ENCODE data around the gene SERINC2. TPM values are rescaled to one million over a fixed set of nuclear protein-coding genes. Genes with fewer than 3 reads are reported as not detected.

SERINC2 gene
- total and polyA plus RNA-seq, 2 of the 4 experiments (the other 2 are of a cell fraction), result 2.0 to 59.5 TPM

- Histone ChIP-seq H4K5ac (ENCODE audit: low read depth, low read length) (no peak overlapping the region), H3K36me3 (ENCODE audit: control insufficient read depth, insufficient read depth, low read length) (no peaks in the 10 kb centered on the region), H4K20me1 (ENCODE audit: insufficient read depth, low read length) (no peaks in the 10 kb centered on the region), H2AK9ac (replicated peaks; ENCODE audit: low read depth, low read length, poor library complexity) (no peak overlapping the region), H3K4ac (ENCODE audit: low read depth, low read length) (no peak overlapping the region), H4K8ac (ENCODE audit: low read depth in 2 of 2, low read length in 2 of 2) (no peak overlapping the region), H2BK15ac (ENCODE audit: low read depth, low read length) (no peak overlapping the region), H3K23ac (ENCODE audit: low read depth, low read length) (no peak overlapping the region), H3K4me2 (ENCODE audit: low read depth, low read length) (no peak overlapping the region), H3K9me1 (ENCODE audit: insufficient read depth, low read length) (no peaks in the 10 kb centered on the region), H3K79me1 (ENCODE audit: low read depth in 1 of 2, low read length in 2 of 2) (no peaks in the 10 kb centered on the region), H2AK5ac (ENCODE audit: low read depth, low read length) (no peak overlapping the region), H3K9ac (ENCODE audit: low read depth, low read length) (no peak overlapping the region), H3K9me3 (ENCODE audit: control insufficient read depth, insufficient read depth, low read length) (peaks cover 10% of the 10 kb centered on the region), H3K4me3 (ENCODE audit: insufficient read depth, low read depth, low read length) (no peak overlapping the region), H3K14ac (replicated peaks; ENCODE audit: low read depth, low read length) (no peak overlapping the region), H3K56ac (ENCODE audit: extremely low read depth, insufficient read depth, low read length) (no peak overlapping the region), H3K4me1 (ENCODE audit: control insufficient read depth, insufficient read depth, low read length) (no peaks in the 10 kb centered on the region), H2AFZ (replicated peaks; ENCODE audit: low read length, poor library complexity) (no peak overlapping the region), H2BK20ac (ENCODE audit: low read depth, low read length) (no peak overlapping the region), H3K18ac (ENCODE audit: low read depth, low read length) (no peak overlapping the region), H2BK120ac (ENCODE audit: low read depth, low read length) (no peak overlapping the region), H4K91ac (ENCODE audit: insufficient read depth, low read depth, low read length) (no peak overlapping the region), H3K27me3 (ENCODE audit: control insufficient read depth, insufficient read depth, low read length) (peaks cover 20% of the 10 kb centered on the region), H2BK5ac (ENCODE audit: low read depth, low read length, poor library complexity, severe bottlenecking) (no peak overlapping the region), H3K27ac (ENCODE audit: insufficient read depth, low read length) (no peak overlapping the region)
- WGBS, 2 experiments (ENCODE audit: extremely low coverage in 2 of 2, insufficient read length in 1 of 2), result 75% methylated on average over 6 of the region's 10 CpGs; no CpG with 5 or more reads in 1 of the 2 experiments
- DNase-seq (no peak), ATAC-seq (ENCODE audit: low read depth) (no peak)
- no peak for TF ChIP-seq CTCF (conservative IDR thresholded peaks at IDR 0.05; ENCODE audit: low read depth, low read length)
- no peak for TF ChIP-seq POLR2A (IDR thresholded peaks at IDR 0.05; ENCODE audit: low read depth, low read length)
- no peak for TF ChIP-seq MAZ (IDR thresholded peaks at IDR 0.05; ENCODE audit: borderline replicate concordance, low read depth, low read length)
- no peak for TF ChIP-seq BHLHE40 (IDR thresholded peaks at IDR 0.05; ENCODE audit: low read depth, low read length)
- no peak for TF ChIP-seq RAD21 (IDR thresholded peaks at IDR 0.05; ENCODE audit: low read length)
- TF ChIP-seq SMC3 (IDR thresholded peaks at IDR 0.05; ENCODE audit: low read depth, low read length), result no peak
- no peak for TF ChIP-seq MXI1 (IDR thresholded peaks at IDR 0.05; ENCODE audit: borderline replicate concordance, low read depth, low read length)
- TF ChIP-seq FOS (IDR thresholded peaks at IDR 0.05; ENCODE audit: low read depth, low read length), result no peak
- TF ChIP-seq MAFK (IDR thresholded peaks at IDR 0.05; ENCODE audit: low read depth, low read length), result no peak
- TF ChIP-seq RCOR1 (IDR thresholded peaks at IDR 0.05; ENCODE audit: insufficient replicate concordance, low read length), result no peak
- no peak for TF ChIP-seq NFE2L2 (IDR thresholded peaks at IDR 0.05; ENCODE audit: low read depth, low read length)
- no peak for TF ChIP-seq USF2 (IDR thresholded peaks at IDR 0.05; ENCODE audit: low read depth, low read length)
- TF ChIP-seq ELK1 (IDR thresholded peaks at IDR 0.05; ENCODE audit: borderline replicate concordance, low read depth, low read length), result no peak
- no peak for TF ChIP-seq RFX5 (IDR thresholded peaks at IDR 0.05; ENCODE audit: low read depth, low read length)
- no peak for TF ChIP-seq CEBPB (IDR thresholded peaks at IDR 0.05; ENCODE audit: low read depth, low read length)
- no peak for TF ChIP-seq CHD1 (IDR thresholded peaks at IDR 0.05; ENCODE audit: low read depth, low read length)
- CTCF ChIA-PET, result no interaction called here
- POLR2A ChIA-PET (ENCODE audit: unreplicated experiment), result no interaction called here
- dilution Hi-C loops (cut with HindIII; ENCODE audit: low sequenced_read_pairs, unreplicated experiment) (no loop called here), intact Hi-C loops (cut with micrococcal nuclease) (no loop called here), in situ Hi-C loops (cut with MboI; ENCODE audit: low sequenced_read_pairs) (no loop called here)
- no TSS peak for BruUV-seq (replicated peaks)
Measured at GRCh38 chr1:31441970-31442647, 29.1 kb downstream of the SERINC2 start.

Data from IMR-90 (cell line).